Stimulated activated CD4-positive, alpha-beta T cell treated with anti-CD3 and anti-CD28 coated beads, Interleukin-2, amount 100 ng/mL, for 4 hours (primary cell): Measurements from ENCODE around the gene NUDT8.
"Not testable (repeated sequence)": the region's sequence is repeated elsewhere in the genome, so short reads cannot be mapped to it uniquely, and the experiment has no call there.

Experiments used
- DNase-seq: peaks from one replicate; pipeline ENCODE4 v3.0.0-alpha.2; 2020; ENCODE audit warnings: low read depth

Gene NUDT8

GRCh38 chr11:67659651-67660165 lies 30.0 kb upstream of the NUDT8 start:
- not testable (repeated sequence) for DNase-seq

GRCh38 chr11:67657300-67657699 lies 27.6 kb upstream of the NUDT8 start:
- DNase-seq: no peak

- no peak for DNase-seq
These were observed 26.7 kb upstream of the NUDT8 start for GRCh38 chr11:67656278-67656922.

- DNase-seq: no peak
These were observed 24.5 kb upstream of the NUDT8 start for GRCh38 chr11:67654225-67654624.

- DNase-seq: no peak
These were observed 23.5 kb upstream of the NUDT8 start for GRCh38 chr11:67652965-67653845.

GRCh38 chr11:67651976-67652781 lies 22.4 kb upstream of the NUDT8 start:
- no peak for DNase-seq

GRCh38 chr11:67649634-67650510 lies 20.1 kb upstream of the NUDT8 start:
- DNase-seq: no peak

- no peak for DNase-seq
These were observed 19.3 kb upstream of the NUDT8 start for GRCh38 chr11:67648796-67649613.

- DNase-seq: peak; percentile 12
These were observed 18.5 kb upstream of the NUDT8 start for GRCh38 chr11:67648140-67648795.

GRCh38 chr11:67647471-67647870 lies 17.7 kb upstream of the NUDT8 start:
- DNase-seq: no peak

- no peak for DNase-seq
These were observed 17.0 kb upstream of the NUDT8 start for GRCh38 chr11:67646535-67647336.

GRCh38 chr11:67645521-67646461 lies 16.1 kb upstream of the NUDT8 start:
- no peak for DNase-seq

- DNase-seq: no peak
These were observed 15.0 kb upstream of the NUDT8 start for GRCh38 chr11:67644472-67645418.

GRCh38 chr11:67644042-67644441 lies 14.3 kb upstream of the NUDT8 start:
- no peak for DNase-seq

- DNase-seq: no peak
These were observed 12.7 kb upstream of the NUDT8 start for GRCh38 chr11:67642173-67643120.
